Measurements from ENCODE around the gene UNC93B1. TPM values are rescaled to one million over a fixed set of nuclear protein-coding genes. Genes with fewer than 3 reads are reported as not detected.
A peak's percentile ranks its signal among the peaks of the same experiment; 100 is the strongest.

UNC93B1 gene
- total and polyA plus RNA-seq, 11 donors = 5.0 to 34.2 (median 6.9) TPM

DNA sequence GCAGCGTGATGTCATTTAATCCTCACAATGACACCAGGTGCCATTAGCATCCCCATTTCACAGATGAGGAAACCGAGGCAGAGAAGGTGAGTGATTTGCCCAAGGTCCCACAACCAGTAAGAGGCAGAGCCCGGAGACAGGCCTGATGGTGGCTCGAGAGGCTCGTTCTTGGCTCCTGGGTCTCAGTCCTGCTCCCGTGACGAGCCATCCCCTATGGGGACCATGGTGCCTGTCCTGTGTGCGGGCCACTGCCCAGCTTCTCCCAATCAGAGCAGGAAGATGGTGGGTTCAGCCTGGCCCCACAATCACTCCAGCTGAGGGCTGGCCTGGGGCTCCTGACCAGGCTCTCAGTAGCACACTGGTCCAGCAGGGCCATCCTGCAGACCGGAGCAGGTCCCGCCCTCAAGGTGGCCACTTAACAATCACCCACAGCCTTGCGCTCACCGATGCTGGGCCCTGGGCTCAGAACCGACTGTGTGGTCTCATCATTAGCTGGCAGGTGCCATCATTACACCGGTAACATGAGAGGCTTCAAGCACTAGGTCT, 9.8 kb upstream of the UNC93B1 start:
- intact Hi-C loops (cut with DNase I) = loop anchor here in 1 of 10 donors (10.0 kb wide), 1 partner anchor 191 kb away; no protein-coding TSS in a partner anchor

DNA sequence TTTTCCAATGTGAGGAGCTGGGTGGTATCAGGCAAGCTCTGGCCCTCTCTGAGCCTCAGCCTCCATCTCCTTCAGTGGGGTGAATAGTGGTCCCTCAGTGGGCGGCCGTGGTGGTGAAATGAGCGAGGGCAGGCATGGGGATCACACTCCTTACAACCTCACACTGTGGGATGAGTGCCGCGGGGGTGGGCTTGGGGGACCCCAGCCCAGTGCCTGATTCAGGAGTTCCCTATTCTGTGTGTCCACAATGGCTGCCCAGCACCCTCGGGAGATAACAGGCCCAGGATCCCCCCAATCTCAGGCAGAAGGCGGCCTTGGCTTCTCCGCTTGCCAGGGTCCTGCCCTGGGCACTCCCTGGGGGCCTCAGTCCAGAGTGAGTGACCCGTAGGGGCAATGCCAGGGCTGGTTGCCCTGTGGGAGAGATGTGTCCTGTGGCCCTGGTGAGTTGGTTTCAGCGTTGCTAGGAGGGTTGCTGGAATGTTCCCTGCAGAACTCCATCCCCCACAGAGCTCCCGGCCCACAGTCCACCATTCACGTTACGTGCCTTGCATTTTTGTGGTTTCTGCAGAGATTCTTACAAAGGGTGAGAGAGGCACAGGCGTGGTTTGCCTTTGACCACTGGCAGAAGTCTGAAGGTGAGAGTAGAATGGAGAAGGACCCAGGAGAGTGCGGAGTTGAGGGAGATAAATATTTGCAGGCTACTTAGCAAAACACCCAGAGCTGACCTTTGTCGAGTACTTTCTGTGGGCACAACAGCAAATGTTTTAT, 9.1 kb upstream of the UNC93B1 start:
- TF ChIP-seq POLR2A (IDR thresholded peaks at IDR 0.05) = no peak
- TF ChIP-seq, protein P1, sequence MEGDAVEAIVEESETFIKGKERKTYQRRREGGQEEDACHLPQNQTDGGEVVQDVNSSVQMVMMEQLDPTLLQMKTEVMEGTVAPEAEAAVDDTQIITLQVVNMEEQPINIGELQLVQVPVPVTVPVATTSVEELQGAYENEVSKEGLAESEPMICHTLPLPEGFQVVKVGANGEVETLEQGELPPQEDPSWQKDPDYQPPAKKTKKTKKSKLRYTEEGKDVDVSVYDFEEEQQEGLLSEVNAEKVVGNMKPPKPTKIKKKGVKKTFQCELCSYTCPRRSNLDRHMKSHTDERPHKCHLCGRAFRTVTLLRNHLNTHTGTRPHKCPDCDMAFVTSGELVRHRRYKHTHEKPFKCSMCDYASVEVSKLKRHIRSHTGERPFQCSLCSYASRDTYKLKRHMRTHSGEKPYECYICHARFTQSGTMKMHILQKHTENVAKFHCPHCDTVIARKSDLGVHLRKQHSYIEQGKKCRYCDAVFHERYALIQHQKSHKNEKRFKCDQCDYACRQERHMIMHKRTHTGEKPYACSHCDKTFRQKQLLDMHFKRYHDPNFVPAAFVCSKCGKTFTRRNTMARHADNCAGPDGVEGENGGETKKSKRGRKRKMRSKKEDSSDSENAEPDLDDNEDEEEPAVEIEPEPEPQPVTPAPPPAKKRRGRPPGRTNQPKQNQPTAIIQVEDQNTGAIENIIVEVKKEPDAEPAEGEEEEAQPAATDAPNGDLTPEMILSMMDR (IDR thresholded peaks at IDR 0.05) = no peak
- Histone ChIP-seq H3K9me3 (no peaks in the 10 kb centered on the region), H3K27ac (peak overlapping the region in 3 of 12 donors; percentile 22 to 85 (median 29)), H3K27me3 (no peaks in the 10 kb centered on the region), H3K4me1 (peaks cover 0 to 72% (median 22%) of the 10 kb centered on the region in 12 donors), H3K4me3 (no peak overlapping the region), H3K36me3 (no peaks in the 10 kb centered on the region)
- DNase-seq (no peak), ATAC-seq (no peak)
- intact Hi-C loops (cut with DNase I) = loop anchor here in 1 of 10 donors (10.0 kb wide), 1 partner anchor 192 kb away; no protein-coding TSS in a partner anchor
- 82 to 87% (median 85%) methylated on average over 11 to 16 of the region's 16 CpGs for WGBS, 4 donors

More for the DNA sequence above, 9.8 kb upstream of the UNC93B1 start:
- no peaks in the 10 kb centered on the region for H3K9me3 ChIP-seq
- ATAC-seq (no peak), DNase-seq (no peak)
- TF ChIP-seq POLR2A (IDR thresholded peaks at IDR 0.05) = no peak
- TF ChIP-seq, protein P1 (IDR thresholded peaks at IDR 0.05) = no peak
- H3K36me3 ChIP-seq = no peaks in the 10 kb centered on the region
- H3K27me3 ChIP-seq = no peaks in the 10 kb centered on the region
- H3K4me1 ChIP-seq = peaks cover 0 to 65% (median 20%) of the 10 kb centered on the region in 12 donors
- WGBS, 4 donors = 90 to 93% (median 92%) methylated on average over 14 of the region's 14 CpGs
- peak overlapping the region in 1 of 12 donors; percentile 51 for H3K27ac ChIP-seq
- no peak overlapping the region for H3K4me3 ChIP-seq

DNA sequence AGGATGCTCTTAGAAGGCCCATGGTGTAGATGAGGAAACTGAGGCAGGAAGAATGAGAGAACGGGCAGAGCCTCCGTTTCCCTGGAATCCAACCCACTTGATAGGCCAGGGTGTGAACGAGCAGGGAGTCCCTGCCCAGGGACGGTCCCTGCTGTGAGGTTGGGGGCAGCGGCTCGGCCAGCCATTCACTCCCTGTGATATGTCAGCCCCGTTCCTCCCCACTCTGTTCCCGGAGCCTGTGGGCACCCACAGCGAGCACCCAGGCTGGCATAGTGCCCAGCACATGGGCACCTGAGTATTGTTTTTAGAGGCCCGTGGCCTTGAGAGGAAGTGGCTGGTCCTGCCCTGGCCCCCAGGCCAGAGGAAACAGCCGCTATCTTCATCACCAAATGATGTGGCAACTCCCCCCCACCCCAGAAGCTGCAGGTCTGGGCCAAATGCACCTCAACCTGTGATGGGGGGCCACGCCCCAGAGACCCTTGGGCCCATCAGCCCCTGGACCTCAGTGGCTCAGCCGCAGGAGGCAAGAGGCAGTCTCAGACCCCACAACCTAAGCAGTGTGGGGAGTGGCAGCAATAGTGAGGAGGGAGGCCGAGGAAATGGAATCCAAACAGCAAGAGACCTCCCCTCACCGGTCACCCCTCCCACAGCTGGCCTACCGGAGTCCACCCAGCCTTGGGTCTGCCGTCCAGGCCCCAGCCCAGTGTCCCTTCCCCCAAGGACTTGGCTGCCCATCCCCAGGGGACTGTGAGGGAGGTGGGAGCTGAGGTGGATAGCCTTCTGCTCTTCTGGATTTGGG, 8.3 kb upstream of the UNC93B1 start:
- ATAC-seq (no peak), DNase-seq (no peak)
- WGBS, 4 donors = 84 to 92% (median 88%) methylated on average over 16 to 17 of the region's 17 CpGs
- Histone ChIP-seq H3K9me3 (no peaks in the 10 kb centered on the region), H3K27me3 (no peaks in the 10 kb centered on the region), H3K4me3 (peak overlapping the region in 1 of 12 donors; percentile 60), H3K4me1 (peaks cover 0 to 72% (median 22%) of the 10 kb centered on the region in 12 donors), H3K36me3 (no peaks in the 10 kb centered on the region), H3K27ac (peak overlapping the region in 2 of 12 donors; percentile 85 to 96)
- intact Hi-C loops (cut with DNase I) = loop anchor here in 1 of 10 donors (10.0 kb wide), 1 partner anchor 193 kb away; no protein-coding TSS in a partner anchor
- no peak for TF ChIP-seq POLR2A (IDR thresholded peaks at IDR 0.05)
- TF ChIP-seq, protein P1 (IDR thresholded peaks at IDR 0.05) = no peak
